ENCODE measurements around the gene FAM131A. TPM values are rescaled to one million over a fixed set of nuclear protein-coding genes. Genes with fewer than 3 reads are reported as not detected.

The FAM131A gene
- total RNA-seq, 1 experiment from 2014 or later = 23.0 TPM

DNA sequence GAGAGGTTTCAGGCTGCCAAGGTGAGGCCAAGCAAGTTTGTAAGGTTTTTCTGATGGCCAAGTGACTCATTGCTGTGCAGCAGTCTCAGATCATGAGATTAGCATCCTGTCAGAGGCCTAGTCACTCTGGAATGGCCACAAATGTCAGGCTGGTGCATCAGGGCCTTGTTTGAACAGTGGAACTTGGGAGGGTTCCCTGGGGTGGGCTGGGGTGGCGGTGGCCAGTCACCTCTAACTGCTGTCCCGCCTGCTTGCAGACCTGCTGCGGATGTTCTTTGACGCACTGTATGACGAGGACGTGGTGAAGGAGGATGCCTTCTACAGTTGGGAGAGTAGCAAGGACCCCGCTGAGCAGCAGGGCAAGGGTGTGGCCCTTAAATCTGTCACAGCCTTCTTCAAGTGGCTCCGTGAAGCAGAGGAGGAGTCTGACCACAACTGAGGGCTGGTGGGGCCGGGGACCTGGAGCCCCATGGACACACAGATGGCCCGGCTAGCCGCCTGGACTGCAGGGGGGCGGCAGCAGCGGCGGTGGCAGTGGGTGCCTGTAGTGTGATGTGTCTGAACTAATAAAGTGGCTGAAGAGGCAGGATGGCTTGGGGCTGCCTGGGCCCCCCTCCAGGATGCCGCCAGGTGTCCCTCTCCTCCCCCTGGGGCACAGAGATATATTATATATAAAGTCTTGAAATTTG is 2.8 kb upstream of the FAM131A start:
- Mint-ChIP-seq H3K4me3 (no peak overlapping the region), H3K36me3 (peaks cover 45% of the 10 kb centered on the region), H3K4me1 (peaks cover 30% of the 10 kb centered on the region), H3K27ac (peak overlapping the region; percentile 82), H3K27me3 (ENCODE audit: low read depth) (no peaks in the 10 kb centered on the region), H3K9me3 (no peaks in the 10 kb centered on the region)
- CTCF ChIA-PET = no interaction called here
- ATAC-seq (no peak), DNase-seq (ENCODE audit: low spot score) (no peak)
- POLR2A ChIA-PET = interaction anchor here (0.5 to 0.7 kb wide), 2 partner anchors 13 to 24 kb away, joined by 3 to 6 read pairs; no protein-coding TSS in a partner anchor
- TF ChIP-seq ZNF317 (CRISPR knock-in tag; IDR thresholded peaks at IDR 0.05; ENCODE audit: borderline replicate concordance, low read depth) (no peak), HMGA2 (CRISPR knock-in tag; IDR thresholded peaks at IDR 0.05) (no peak)

DNA sequence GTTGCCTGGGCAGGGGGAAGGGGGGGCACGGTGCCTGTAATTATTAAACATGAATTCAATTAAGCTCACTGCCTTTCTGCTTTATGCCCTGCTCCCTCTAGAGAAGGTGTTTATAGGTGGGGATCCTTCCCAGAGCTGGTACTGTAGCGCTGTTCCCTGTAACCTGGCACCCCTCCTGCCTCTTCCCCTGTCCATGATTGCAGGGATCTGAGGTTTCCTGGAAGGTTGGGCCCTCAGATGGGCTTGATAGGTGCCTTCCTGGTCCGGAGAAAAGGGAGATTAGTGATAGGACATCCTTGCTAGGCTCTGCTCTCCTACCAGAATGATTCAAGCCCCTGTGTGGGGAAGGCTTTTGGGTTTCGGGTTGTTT is 2.1 kb upstream of the FAM131A start:
- Mint-ChIP-seq H3K27me3 (ENCODE audit: low read depth) (no peaks in the 10 kb centered on the region), H3K9me3 (no peaks in the 10 kb centered on the region), H3K27ac (peak overlapping the region; percentile 95), H3K36me3 (peaks cover 40% of the 10 kb centered on the region), H3K4me3 (peak overlapping the region; percentile 92), H3K4me1 (peaks cover 30% of the 10 kb centered on the region)
- CTCF ChIA-PET = no interaction called here
- ATAC-seq (peak; percentile 0; the same call in 1 of the 2 replicates), DNase-seq (ENCODE audit: low spot score) (no peak)
- POLR2A ChIA-PET = interaction anchor here (0.5 to 0.7 kb wide), 2 partner anchors 13 to 24 kb away, joined by 3 to 6 read pairs; no protein-coding TSS in a partner anchor
- TF ChIP-seq, protein P1, sequence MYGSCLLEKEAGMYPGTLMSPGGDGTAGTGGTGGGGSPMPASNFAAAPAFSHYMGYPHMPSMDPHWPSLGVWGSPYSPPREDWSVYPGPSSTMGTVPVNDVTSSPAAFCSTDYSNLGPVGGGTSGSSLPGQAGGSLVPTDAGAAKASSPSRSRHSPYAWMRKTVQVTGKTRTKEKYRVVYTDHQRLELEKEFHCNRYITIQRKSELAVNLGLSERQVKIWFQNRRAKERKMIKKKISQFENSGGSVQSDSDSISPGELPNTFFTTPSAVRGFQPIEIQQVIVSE (CRISPR knock-in tag; IDR thresholded peaks at IDR 0.05; ENCODE audit: borderline replicate concordance) = no peak
- TF ChIP-seq, protein P2, sequence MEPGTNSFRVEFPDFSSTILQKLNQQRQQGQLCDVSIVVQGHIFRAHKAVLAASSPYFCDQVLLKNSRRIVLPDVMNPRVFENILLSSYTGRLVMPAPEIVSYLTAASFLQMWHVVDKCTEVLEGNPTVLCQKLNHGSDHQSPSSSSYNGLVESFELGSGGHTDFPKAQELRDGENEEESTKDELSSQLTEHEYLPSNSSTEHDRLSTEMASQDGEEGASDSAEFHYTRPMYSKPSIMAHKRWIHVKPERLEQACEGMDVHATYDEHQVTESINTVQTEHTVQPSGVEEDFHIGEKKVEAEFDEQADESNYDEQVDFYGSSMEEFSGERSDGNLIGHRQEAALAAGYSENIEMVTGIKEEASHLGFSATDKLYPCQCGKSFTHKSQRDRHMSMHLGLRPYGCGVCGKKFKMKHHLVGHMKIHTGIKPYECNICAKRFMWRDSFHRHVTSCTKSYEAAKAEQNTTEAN (CRISPR knock-in tag; IDR thresholded peaks at IDR 0.05) = no peak
- TF ChIP-seq, protein P3, sequence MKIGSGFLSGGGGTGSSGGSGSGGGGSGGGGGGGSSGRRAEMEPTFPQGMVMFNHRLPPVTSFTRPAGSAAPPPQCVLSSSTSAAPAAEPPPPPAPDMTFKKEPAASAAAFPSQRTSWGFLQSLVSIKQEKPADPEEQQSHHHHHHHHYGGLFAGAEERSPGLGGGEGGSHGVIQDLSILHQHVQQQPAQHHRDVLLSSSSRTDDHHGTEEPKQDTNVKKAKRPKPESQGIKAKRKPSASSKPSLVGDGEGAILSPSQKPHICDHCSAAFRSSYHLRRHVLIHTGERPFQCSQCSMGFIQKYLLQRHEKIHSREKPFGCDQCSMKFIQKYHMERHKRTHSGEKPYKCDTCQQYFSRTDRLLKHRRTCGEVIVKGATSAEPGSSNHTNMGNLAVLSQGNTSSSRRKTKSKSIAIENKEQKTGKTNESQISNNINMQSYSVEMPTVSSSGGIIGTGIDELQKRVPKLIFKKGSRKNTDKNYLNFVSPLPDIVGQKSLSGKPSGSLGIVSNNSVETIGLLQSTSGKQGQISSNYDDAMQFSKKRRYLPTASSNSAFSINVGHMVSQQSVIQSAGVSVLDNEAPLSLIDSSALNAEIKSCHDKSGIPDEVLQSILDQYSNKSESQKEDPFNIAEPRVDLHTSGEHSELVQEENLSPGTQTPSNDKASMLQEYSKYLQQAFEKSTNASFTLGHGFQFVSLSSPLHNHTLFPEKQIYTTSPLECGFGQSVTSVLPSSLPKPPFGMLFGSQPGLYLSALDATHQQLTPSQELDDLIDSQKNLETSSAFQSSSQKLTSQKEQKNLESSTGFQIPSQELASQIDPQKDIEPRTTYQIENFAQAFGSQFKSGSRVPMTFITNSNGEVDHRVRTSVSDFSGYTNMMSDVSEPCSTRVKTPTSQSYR (CRISPR knock-in tag; IDR thresholded peaks at IDR 0.05) = no peak
- TF ChIP-seq HMGA2 (CRISPR knock-in tag; IDR thresholded peaks at IDR 0.05) = no peak
- TF ChIP-seq, protein P4, sequence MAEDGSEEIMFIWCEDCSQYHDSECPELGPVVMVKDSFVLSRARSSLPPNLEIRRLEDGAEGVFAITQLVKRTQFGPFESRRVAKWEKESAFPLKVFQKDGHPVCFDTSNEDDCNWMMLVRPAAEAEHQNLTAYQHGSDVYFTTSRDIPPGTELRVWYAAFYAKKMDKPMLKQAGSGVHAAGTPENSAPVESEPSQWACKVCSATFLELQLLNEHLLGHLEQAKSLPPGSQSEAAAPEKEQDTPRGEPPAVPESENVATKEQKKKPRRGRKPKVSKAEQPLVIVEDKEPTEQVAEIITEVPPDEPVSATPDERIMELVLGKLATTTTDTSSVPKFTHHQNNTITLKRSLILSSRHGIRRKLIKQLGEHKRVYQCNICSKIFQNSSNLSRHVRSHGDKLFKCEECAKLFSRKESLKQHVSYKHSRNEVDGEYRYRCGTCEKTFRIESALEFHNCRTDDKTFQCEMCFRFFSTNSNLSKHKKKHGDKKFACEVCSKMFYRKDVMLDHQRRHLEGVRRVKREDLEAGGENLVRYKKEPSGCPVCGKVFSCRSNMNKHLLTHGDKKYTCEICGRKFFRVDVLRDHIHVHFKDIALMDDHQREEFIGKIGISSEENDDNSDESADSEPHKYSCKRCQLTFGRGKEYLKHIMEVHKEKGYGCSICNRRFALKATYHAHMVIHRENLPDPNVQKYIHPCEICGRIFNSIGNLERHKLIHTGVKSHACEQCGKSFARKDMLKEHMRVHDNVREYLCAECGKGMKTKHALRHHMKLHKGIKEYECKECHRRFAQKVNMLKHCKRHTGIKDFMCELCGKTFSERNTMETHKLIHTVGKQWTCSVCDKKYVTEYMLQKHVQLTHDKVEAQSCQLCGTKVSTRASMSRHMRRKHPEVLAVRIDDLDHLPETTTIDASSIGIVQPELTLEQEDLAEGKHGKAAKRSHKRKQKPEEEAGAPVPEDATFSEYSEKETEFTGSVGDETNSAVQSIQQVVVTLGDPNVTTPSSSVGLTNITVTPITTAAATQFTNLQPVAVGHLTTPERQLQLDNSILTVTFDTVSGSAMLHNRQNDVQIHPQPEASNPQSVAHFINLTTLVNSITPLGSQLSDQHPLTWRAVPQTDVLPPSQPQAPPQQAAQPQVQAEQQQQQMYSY (CRISPR knock-in tag; IDR thresholded peaks at IDR 0.05) = no peak

DNA sequence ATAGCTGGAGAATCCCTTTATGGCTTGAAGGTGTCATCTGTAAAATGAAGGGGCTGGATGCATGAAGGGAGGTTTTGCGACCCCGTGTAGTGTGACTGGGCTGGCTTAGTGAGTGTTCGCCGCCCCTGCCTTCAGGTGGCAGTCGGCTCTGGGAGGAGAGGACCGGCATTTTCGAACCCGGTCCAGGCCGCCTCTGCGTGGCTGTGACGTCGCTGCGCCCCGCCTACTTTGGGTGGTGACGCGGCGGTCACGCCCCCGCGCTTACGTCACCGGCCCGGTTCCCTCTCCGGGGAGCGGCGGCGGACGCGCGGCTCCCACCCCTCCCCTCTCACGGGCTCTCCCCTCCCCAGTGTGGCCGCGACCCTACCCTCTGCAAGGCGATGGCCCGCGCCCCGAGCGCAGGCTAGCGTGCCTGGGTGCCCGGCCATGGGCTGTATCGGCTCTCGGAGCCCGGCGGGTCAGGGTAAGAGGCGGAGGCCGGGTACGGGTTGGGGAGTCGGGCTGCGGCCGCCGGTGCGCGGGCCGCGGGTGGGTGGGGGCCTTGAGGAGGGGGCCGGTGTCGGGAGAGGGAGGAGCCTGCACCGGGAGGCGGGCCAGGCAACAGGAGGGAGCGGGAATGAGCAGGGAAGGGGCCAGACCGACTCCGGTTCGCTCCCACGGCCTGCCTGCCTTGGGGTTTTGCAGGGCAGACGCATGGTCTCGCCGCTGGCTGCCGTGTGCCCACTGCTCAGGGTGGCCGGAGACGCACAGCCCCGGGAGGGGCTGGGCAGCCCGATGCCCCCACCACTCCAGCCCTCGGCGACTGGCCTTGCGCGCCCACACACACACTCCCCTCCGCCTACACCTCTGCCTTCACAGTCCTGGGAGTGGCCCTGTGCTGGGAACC is 1.5 kb upstream of the FAM131A start:
- H3K27me3 Mint-ChIP-seq (ENCODE audit: low read depth) = no peaks in the 10 kb centered on the region
- CTCF ChIA-PET = interaction anchor here (1.1 kb wide), 1 partner anchor 19 kb away, joined by 3 read pairs; no protein-coding TSS in a partner anchor
- H3K4me1 Mint-ChIP-seq = peaks cover 36% of the 10 kb centered on the region
- ATAC-seq (peak; percentile 63), DNase-seq (ENCODE audit: low spot score) (peak; percentile 94)
- no peaks in the 10 kb centered on the region for H3K9me3 Mint-ChIP-seq
- H3K36me3 Mint-ChIP-seq = peaks cover 41% of the 10 kb centered on the region
- POLR2A ChIA-PET = interaction anchor here (0.7 to 1.0 kb wide), 2 partner anchors 23 to 190 kb away, joined by 3 read pairs; no protein-coding TSS in a partner anchor
- peak overlapping the region; percentile 92 for H3K4me3 Mint-ChIP-seq
- H3K27ac Mint-ChIP-seq = peak overlapping the region; percentile 95
- TF ChIP-seq, protein P5, sequence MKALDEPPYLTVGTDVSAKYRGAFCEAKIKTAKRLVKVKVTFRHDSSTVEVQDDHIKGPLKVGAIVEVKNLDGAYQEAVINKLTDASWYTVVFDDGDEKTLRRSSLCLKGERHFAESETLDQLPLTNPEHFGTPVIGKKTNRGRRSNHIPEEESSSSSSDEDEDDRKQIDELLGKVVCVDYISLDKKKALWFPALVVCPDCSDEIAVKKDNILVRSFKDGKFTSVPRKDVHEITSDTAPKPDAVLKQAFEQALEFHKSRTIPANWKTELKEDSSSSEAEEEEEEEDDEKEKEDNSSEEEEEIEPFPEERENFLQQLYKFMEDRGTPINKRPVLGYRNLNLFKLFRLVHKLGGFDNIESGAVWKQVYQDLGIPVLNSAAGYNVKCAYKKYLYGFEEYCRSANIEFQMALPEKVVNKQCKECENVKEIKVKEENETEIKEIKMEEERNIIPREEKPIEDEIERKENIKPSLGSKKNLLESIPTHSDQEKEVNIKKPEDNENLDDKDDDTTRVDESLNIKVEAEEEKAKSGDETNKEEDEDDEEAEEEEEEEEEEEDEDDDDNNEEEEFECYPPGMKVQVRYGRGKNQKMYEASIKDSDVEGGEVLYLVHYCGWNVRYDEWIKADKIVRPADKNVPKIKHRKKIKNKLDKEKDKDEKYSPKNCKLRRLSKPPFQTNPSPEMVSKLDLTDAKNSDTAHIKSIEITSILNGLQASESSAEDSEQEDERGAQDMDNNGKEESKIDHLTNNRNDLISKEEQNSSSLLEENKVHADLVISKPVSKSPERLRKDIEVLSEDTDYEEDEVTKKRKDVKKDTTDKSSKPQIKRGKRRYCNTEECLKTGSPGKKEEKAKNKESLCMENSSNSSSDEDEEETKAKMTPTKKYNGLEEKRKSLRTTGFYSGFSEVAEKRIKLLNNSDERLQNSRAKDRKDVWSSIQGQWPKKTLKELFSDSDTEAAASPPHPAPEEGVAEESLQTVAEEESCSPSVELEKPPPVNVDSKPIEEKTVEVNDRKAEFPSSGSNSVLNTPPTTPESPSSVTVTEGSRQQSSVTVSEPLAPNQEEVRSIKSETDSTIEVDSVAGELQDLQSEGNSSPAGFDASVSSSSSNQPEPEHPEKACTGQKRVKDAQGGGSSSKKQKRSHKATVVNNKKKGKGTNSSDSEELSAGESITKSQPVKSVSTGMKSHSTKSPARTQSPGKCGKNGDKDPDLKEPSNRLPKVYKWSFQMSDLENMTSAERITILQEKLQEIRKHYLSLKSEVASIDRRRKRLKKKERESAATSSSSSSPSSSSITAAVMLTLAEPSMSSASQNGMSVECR (CRISPR knock-in tag; IDR thresholded peaks at IDR 0.05; ENCODE audit: borderline replicate concordance) = peak; percentile 70; the same call in 1 of the 2 replicates
- TF ChIP-seq MXD4 (CRISPR knock-in tag; IDR thresholded peaks at IDR 0.05; ENCODE audit: borderline replicate concordance) = no peak
- TF ChIP-seq, protein P6, sequence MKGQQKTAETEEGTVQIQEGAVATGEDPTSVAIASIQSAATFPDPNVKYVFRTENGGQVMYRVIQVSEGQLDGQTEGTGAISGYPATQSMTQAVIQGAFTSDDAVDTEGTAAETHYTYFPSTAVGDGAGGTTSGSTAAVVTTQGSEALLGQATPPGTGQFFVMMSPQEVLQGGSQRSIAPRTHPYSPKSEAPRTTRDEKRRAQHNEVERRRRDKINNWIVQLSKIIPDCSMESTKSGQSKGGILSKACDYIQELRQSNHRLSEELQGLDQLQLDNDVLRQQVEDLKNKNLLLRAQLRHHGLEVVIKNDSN (CRISPR knock-in tag; IDR thresholded peaks at IDR 0.05) = peak; percentile 71
- TF ChIP-seq, protein P7, sequence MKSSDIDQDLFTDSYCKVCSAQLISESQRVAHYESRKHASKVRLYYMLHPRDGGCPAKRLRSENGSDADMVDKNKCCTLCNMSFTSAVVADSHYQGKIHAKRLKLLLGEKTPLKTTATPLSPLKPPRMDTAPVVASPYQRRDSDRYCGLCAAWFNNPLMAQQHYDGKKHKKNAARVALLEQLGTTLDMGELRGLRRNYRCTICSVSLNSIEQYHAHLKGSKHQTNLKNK (CRISPR knock-in tag; IDR thresholded peaks at IDR 0.05) = 0 out of 2 replicates have a peak, but pooled peaks have one; percentile 67
- TF ChIP-seq JUN (CRISPR knock-in tag; IDR thresholded peaks at IDR 0.05) = 0 out of 2 replicates have a peak, but pooled peaks have one; percentile 32
- TF ChIP-seq, protein P8, sequence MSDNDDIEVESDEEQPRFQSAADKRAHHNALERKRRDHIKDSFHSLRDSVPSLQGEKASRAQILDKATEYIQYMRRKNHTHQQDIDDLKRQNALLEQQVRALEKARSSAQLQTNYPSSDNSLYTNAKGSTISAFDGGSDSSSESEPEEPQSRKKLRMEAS (CRISPR knock-in tag; IDR thresholded peaks at IDR 0.05) = peak; percentile 59; the same call in 1 of the 2 replicates

Data from WTC11 (cell line).